GM20431 (cell line): ENCODE measurements around the gene RER1.

Experiments
- in situ Hi-C: fragments of 300-500 bp; cut with MseI, MboI; formaldehyde crosslinking; loops from one replicate; pipeline ENCODE4 v1.15.0; 2020; ENCODE audit warnings: low sequenced_read_pairs; ENCODE audit not compliant: unreplicated experiment

Gene RER1

DNA sequence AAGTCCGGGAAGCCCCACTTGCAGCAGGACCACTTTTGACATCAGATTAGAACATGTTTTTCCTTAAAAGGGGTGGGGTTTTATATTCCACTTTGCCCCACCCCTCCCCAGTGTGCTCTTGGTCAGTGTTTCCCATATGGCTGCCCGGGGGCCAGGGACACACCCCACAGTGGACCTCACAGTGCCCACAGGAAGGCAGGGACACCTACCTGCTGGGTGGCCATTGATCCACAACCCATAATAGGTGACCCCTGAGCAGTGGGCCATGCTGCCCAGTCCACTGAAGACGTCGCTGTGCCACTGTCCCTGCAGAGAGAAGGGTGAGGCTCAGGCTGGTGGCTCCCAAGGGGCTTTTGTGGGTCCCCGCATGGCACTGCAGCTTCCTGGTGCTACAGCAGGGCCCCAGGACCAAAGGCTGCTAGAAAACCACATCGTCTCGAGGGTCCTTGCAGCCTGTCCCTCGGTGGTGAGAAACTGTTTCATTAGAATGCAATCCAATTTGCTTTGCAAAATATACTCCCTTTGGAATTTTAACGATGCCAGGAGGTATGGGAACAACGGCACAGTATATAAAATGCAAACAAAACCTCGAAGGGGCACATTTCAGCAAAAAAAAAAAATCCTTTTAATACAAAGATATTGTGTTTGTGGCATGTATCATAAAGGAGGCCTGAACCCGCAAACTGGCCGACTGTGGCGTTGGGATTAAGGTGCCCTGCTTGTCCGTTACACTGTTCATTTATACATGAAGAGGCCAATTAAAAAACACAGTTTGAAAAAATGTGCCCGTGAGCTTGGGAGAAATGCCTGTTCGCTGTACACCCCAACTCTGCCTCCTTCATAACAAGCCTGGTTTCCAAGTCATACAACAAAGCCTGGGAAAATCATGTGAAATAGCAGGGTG, 17.1 kb upstream of the RER1 start:
- in situ Hi-C loops, result loop anchor here (25.0 kb wide), 1 partner anchor 437 kb away; no protein-coding TSS in a partner anchor

GRCh38 chr1:2375246-2375922, 16.3 kb upstream of the RER1 start:
- in situ Hi-C loops, result no loop called here

DNA sequence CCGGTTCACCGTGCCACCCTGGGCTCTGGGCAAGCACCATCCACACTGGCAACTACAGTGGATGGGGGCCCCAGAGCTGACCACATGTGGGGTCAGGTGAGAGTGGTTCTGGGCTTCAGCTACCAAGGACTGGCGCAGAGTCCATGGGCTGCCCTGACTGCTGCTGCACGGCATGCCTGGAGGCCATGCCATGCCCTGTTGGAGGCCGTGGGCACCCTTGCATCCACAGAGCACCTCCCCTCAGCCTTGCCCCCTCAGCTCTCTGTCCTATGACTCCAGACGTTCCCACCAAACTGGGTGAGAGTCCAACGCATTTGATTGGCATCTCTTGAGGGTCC, 15.7 kb upstream of the RER1 start:
- in situ Hi-C loops, result no loop called here

DNA sequence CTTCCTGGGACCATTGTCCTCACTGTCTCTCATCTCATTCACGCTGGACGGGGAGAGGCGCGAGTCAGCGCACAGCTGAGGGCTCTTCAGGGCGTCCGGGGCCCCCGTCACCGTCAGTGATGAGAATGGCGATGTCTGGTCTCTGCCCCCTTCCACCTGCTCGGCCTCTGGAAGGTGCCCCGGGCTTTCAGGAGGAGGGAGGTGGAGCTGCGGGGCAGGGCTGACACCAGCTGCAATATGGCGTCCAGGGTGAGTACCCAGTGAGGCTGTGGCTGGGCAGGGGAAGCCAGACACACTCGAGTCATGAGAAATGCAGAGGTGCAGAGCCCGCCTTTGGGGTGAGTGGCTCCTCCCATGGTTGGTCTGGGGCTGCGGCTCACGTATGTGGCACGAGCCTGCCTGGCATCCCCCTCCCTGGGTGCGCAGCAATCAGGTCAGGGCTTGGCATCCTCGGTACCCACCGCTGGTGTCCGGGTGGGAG, 15.3 kb upstream of the RER1 start:
- in situ Hi-C loops, result no loop called here

DNA sequence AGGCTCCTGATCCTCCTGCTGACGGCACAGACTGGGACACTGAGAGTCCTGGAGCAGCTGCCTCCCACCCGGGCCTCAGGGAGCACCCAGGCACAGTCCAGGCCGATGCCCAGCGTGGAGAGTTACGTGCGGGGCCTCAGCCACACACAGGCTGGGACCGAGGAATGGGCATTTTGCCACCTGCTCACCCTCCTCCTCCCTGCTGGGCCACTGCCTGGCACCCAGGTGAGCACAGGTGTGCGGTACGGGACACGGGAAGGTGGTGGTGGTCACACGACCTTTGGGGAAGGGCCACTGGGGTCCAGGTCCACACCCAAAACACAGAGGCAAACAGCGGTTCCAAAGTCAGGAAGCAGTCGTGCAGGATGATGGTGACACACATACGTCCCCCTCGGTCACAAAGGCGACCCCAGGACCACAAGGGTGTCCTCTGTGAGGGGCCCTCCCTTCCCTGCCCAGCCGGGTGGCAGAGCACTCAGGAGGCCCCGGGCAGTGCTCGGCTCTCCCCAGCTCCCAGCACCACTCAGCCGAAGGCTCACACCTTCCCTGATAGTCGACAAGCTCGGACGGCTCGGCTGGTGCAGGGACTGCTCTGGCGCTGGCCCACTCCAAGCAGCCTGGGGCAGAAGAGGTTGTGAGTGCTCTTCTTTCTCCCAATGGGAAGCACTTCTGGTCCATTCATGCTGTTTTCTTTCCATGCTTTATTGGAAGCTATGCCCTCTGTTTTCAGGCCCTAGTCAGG, 14.5 kb upstream of the RER1 start:
- in situ Hi-C loops, result no loop called here

- in situ Hi-C loops, result no loop called here
Observed at GRCh38 chr1:2377751-2378440, 13.7 kb upstream of the RER1 start.

- in situ Hi-C loops, result no loop called here
Observed at GRCh38 chr1:2378441-2378851, 13.2 kb upstream of the RER1 start.

- in situ Hi-C loops, result no loop called here
Observed at GRCh38 chr1:2378956-2379732, 12.5 kb upstream of the RER1 start.

DNA sequence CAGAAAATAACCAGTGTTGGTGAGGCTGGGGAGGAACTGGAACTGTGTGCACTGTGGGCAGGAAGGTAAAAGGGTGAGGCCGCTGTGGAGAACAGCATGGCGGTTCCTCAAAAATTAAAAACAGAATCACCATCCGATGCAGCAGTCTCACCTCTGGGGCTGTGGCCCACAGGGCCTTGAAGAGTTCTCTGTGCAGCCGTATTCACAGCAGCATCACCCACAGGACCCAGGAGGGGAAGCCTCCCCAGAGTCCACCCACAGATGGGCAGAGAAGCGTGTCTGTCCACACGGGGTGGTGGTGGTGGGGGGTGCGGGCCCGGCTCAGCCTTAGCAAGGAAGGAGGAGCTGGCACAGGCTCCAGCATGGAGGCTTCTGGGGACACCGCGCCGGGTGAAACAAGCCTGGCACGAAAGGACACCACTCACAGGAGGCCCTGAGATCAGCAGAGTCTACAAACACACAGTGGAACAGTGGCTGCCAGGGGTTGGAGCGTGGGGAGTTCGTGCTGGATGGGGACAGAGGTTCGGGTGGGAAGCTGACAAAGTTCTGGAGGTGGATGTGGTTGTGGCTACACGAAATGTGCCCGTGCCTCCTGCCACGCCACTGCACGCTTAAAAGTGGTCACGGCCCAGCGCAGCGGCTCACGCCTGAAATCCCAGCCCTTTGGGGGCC, 11.8 kb upstream of the RER1 start:
- in situ Hi-C loops, result loop anchor here (10.0 kb wide), 1 partner anchor 185 kb away; the partner anchor contains the start of gene FAAP20

- in situ Hi-C loops, result loop anchor here (10.0 kb wide), 1 partner anchor 186 kb away; the partner anchor contains the start of gene FAAP20
Observed at GRCh38 chr1:2380816-2381591, 10.6 kb upstream of the RER1 start.

- in situ Hi-C loops, result loop anchor here (10.0 kb wide), 1 partner anchor 187 kb away; the partner anchor contains the start of gene FAAP20
Observed at GRCh38 chr1:2381741-2382620, 9.7 kb upstream of the RER1 start.

DNA sequence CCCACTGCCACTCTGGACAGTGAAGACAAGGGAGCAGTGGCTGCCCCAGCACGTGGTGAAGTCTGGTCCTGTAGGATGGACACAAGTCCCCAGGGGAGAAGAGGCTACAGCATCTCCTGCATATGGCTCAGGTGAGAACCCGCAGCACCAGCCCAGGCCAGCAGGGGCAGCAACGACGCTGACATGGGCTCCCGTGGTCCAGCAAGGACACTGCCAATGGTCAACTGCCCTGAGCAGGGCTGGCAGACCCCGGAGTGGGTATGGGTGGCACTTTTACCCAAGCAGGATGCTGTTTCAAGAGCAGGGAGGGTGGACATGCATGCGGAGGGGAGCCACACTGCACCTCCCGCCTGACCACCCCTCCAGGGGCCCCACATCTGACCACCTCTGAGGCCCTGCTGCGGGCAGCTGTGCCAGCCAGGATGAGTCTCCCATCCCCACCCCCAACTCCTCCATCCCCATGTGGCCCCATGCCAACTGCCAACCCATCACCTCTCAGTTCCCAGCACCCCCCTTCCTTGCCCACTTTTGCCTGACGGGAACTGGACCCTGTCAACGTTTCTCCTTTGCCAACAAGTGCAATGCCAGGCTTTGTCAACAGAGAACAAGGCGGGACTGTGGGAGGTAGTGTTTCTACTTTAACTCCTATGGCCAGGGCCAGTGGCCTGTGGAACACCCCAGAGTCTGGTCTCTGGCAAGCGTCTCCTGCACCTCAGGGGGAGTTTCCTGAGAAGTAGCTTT, 8.8 kb upstream of the RER1 start:
- in situ Hi-C loops, result loop anchor here (10.0 kb wide), 1 partner anchor 188 kb away; the partner anchor contains the start of gene FAAP20

GRCh38 chr1:2383576-2383975, 8.1 kb upstream of the RER1 start:
- in situ Hi-C loops, result loop anchor here (10.0 kb wide), 1 partner anchor 189 kb away; the partner anchor contains the start of gene FAAP20

DNA sequence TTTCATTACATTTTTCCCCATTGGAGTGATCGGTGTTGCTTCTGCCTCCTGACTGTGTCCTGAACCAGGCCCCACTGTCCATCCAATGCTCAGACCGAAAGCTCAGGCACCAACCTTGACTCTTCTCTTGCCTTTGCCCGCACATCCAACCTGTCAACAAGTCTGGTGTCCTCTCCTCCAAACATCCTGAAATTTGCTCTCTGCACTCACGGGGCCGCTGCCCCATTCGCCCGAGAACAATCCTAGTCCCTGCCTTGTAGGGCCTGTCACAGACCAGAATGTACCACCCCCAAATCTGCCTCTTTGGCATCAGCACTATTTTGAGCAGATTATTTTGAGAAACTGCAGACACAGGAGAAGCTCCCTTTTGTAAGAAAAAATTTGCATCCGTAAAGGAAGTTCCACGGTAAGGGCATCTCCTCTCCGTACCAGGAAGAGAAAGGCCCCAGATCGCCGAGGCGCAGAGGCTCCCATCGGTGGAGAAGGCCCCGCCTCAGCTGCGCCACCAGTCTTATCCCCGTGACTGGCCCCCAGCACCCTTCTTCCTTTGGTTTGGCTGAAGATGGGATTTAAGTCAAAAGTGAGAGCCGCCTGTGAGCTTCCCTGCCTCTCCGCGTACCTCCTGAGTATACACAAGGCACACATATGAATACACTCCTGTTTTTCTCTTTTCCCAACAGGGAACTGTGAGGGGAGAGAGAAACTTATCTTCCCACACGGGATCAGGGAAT, 7.3 kb upstream of the RER1 start:
- in situ Hi-C loops, result loop anchor here (10.0 kb wide), 1 partner anchor 189 kb away; the partner anchor contains the start of gene FAAP20

GRCh38 chr1:2384941-2385481, 6.6 kb upstream of the RER1 start:
- in situ Hi-C loops, result loop anchor here (10.0 kb wide), 1 partner anchor 190 kb away; the partner anchor contains the start of gene FAAP20
